GM06990 (cell line): ENCODE measurements around the gene ASPDH.
A peak's percentile ranks its signal among the peaks of the same experiment; 100 is the strongest.

Source experiments
- DNase-seq: peaks from one replicate; pipeline ENCODE4 v3.0.0-alpha.2; 2011; ENCODE audit not compliant: insufficient read length; ENCODE audit errors: extremely low read depth
- H3K27me3 ChIP-seq: replicated peaks from 2 replicates; pipeline ENCODE4 v1.6.0; 2011; ENCODE audit warnings: low read length; ENCODE audit not compliant: control insufficient read depth, insufficient read depth
- H3K36me3 ChIP-seq: 2 replicates; pipeline ENCODE4 v1.5.1; 2011; ENCODE audit warnings: low read length; ENCODE audit not compliant: control insufficient read depth, insufficient read depth
- H3K4me3 ChIP-seq: replicated peaks from 2 replicates; pipeline ENCODE4 v1.5.1; 2011; ENCODE audit warnings: low read depth, mild to moderate bottlenecking, control low read depth, low read length
- TF ChIP-seq, protein P1 (sequence below): IDR thresholded peaks from 2 replicates; pipeline ENCODE4 v1.5.1; 2011; ENCODE audit warnings: low read length, control low read depth, mild to moderate bottlenecking, inconsistent platforms; ENCODE audit not compliant: insufficient read depth, poor library complexity, severe bottlenecking

Gene ASPDH

GRCh38 chr19:50490411-50490811, 23.3 kb downstream of the ASPDH start:
- no peaks in the 10 kb centered on the region for H3K27me3 ChIP-seq
- TF ChIP-seq, protein P1, sequence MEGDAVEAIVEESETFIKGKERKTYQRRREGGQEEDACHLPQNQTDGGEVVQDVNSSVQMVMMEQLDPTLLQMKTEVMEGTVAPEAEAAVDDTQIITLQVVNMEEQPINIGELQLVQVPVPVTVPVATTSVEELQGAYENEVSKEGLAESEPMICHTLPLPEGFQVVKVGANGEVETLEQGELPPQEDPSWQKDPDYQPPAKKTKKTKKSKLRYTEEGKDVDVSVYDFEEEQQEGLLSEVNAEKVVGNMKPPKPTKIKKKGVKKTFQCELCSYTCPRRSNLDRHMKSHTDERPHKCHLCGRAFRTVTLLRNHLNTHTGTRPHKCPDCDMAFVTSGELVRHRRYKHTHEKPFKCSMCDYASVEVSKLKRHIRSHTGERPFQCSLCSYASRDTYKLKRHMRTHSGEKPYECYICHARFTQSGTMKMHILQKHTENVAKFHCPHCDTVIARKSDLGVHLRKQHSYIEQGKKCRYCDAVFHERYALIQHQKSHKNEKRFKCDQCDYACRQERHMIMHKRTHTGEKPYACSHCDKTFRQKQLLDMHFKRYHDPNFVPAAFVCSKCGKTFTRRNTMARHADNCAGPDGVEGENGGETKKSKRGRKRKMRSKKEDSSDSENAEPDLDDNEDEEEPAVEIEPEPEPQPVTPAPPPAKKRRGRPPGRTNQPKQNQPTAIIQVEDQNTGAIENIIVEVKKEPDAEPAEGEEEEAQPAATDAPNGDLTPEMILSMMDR = no peak

GRCh38 chr19:50489461-50490011, 24.2 kb downstream of the ASPDH start:
- H3K36me3 ChIP-seq = peaks cover 4% of the 10 kb centered on the region; the same call in 1 of the 2 replicates
- no peaks in the 10 kb centered on the region for H3K27me3 ChIP-seq
- TF ChIP-seq, protein P1 = no peak
- H3K4me3 ChIP-seq = no peak overlapping the region
- DNase-seq = no peak

More at GRCh38 chr19:50490411-50490811, 23.3 kb downstream of the ASPDH start:
- DNase-seq = no peak
- Histone ChIP-seq H3K4me3 (no peak overlapping the region), H3K36me3 (no peaks in the 10 kb centered on the region; the same call in 1 of the 2 replicates)

- peaks cover 4% of the 10 kb centered on the region; the same call in 1 of the 2 replicates for H3K36me3 ChIP-seq
- H3K27me3 ChIP-seq = no peaks in the 10 kb centered on the region
- H3K4me3 ChIP-seq = no peak overlapping the region
These were observed 25.1 kb downstream of the ASPDH start for GRCh38 chr19:50488389-50489194.

GRCh38 chr19:50486823-50487515, 26.7 kb downstream of the ASPDH start:
- H3K27me3 ChIP-seq = no peaks in the 10 kb centered on the region
- no peak for DNase-seq
- TF ChIP-seq, protein P1 = peak; percentile 61
- H3K4me3 ChIP-seq = no peak overlapping the region
- peaks cover 10% of the 10 kb centered on the region for H3K36me3 ChIP-seq

More at GRCh38 chr19:50488389-50489194, 25.1 kb downstream of the ASPDH start:
- DNase-seq = no peak
- TF ChIP-seq, protein P1 = no peak

- no peaks in the 10 kb centered on the region for H3K27me3 ChIP-seq
- H3K36me3 ChIP-seq = peaks cover 23% of the 10 kb centered on the region
- TF ChIP-seq, protein P1 = no peak
- no peak overlapping the region for H3K4me3 ChIP-seq
- no peak for DNase-seq
These were observed 28.3 kb downstream of the ASPDH start for GRCh38 chr19:50485284-50485955.
